Measurements from ENCODE around the gene OPRM1. TPM values are rescaled to one million over a fixed set of nuclear protein-coding genes. Genes with fewer than 3 reads are reported as not detected.

OPRM1 gene
- total RNA-seq, 1 donor from 2014 or later: not detected

DNA sequence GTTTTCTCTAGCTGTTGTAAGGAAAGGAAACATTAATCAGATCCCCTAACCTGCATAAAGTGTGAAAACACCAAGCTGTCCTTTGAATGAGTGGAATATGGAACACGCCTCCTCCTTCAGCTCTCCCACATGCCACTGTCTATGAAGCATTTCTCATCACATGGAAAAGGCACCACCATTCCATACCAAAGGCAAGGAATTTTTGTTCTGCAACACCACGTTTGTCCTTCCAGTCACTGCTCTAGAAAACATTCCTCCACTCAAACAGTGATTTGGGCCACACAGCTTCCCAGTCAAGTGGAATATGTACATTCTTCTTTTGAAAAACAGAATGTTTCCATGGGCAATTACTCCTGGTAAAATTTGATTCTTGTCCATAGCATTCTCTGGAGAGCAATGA lies 120.1 kb downstream of the OPRM1 start:
- no peak for DNase-seq (ENCODE audit: low spot score)
- Mint-ChIP-seq H3K27ac (no peak overlapping the region), H3K36me3 (no peaks in the 10 kb centered on the region), H3K9me3 (peaks cover 3% of the 10 kb centered on the region), H3K4me3 (no peak overlapping the region), H3K4me1 (peaks cover 10% of the 10 kb centered on the region), H3K27me3 (ENCODE audit: insufficient read depth, low read depth) (peaks cover 2% of the 10 kb centered on the region)
- Histone ChIP-seq H3K4me1 (peaks cover 7% of the 10 kb centered on the region), H2AFZ (replicated peaks) (no peak overlapping the region), H3K9ac (no peak overlapping the region), H3K9me3 (ENCODE audit: low read depth) (no peaks in the 10 kb centered on the region), H3K4me2 (no peak overlapping the region), H3K27me3 (no peaks in the 10 kb centered on the region), H3K36me3 (no peaks in the 10 kb centered on the region), H4K20me1 (ENCODE audit: low read depth) (no peaks in the 10 kb centered on the region), H3K79me2 (ENCODE audit: low read depth) (no peaks in the 10 kb centered on the region), H3K4me3 (no peak overlapping the region), H3F3A (ENCODE audit: low read depth) (no peaks in the 10 kb centered on the region), H3K27ac (no peak overlapping the region)
- TF ChIP-seq, protein P1, sequence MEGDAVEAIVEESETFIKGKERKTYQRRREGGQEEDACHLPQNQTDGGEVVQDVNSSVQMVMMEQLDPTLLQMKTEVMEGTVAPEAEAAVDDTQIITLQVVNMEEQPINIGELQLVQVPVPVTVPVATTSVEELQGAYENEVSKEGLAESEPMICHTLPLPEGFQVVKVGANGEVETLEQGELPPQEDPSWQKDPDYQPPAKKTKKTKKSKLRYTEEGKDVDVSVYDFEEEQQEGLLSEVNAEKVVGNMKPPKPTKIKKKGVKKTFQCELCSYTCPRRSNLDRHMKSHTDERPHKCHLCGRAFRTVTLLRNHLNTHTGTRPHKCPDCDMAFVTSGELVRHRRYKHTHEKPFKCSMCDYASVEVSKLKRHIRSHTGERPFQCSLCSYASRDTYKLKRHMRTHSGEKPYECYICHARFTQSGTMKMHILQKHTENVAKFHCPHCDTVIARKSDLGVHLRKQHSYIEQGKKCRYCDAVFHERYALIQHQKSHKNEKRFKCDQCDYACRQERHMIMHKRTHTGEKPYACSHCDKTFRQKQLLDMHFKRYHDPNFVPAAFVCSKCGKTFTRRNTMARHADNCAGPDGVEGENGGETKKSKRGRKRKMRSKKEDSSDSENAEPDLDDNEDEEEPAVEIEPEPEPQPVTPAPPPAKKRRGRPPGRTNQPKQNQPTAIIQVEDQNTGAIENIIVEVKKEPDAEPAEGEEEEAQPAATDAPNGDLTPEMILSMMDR (IDR thresholded peaks at IDR 0.05): no peak

DNA sequence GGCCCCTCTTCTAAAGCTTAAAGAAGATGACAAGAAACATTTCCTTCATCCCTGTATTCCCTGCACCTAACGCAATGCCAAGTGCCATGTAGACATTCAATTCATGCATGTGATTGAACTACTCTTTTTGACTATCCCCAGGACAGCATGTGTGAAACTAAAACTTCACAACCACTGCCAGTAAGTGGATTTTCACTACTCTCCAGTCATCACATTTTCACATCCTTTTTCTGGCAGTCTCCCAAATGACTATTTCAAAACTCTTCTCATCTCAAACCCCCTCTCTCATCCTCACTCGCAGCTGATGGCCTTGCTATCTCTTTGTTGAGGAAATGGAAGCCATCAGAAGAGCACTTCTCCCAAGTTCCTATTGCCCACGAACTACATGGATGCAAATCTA lies 122.6 kb downstream of the OPRM1 start:
- Histone ChIP-seq H3K27ac (no peak overlapping the region), H3K4me1 (peaks cover 2% of the 10 kb centered on the region), H3K4me3 (no peak overlapping the region), H4K20me1 (ENCODE audit: low read depth) (no peaks in the 10 kb centered on the region), H3K79me2 (ENCODE audit: low read depth) (no peaks in the 10 kb centered on the region), H3F3A (ENCODE audit: low read depth) (no peaks in the 10 kb centered on the region), H3K36me3 (no peaks in the 10 kb centered on the region), H3K4me2 (no peak overlapping the region), H2AFZ (replicated peaks) (no peak overlapping the region), H3K9ac (no peak overlapping the region), H3K27me3 (no peaks in the 10 kb centered on the region), H3K9me3 (ENCODE audit: low read depth) (no peaks in the 10 kb centered on the region)
- Mint-ChIP-seq H3K4me3 (no peak overlapping the region), H3K27ac (no peak overlapping the region), H3K4me1 (peaks cover 1% of the 10 kb centered on the region), H3K9me3 (peaks cover 3% of the 10 kb centered on the region), H3K27me3 (ENCODE audit: insufficient read depth, low read depth) (peaks cover 2% of the 10 kb centered on the region), H3K36me3 (no peaks in the 10 kb centered on the region)
- TF ChIP-seq, protein P1 (IDR thresholded peaks at IDR 0.05): no peak
- no peak for TF ChIP-seq EZH2phosphoT487 (IDR thresholded peaks at IDR 0.05)
- TF ChIP-seq EZH2 (IDR thresholded peaks at IDR 0.05): no peak
- no peak for DNase-seq (ENCODE audit: low spot score)

DNA sequence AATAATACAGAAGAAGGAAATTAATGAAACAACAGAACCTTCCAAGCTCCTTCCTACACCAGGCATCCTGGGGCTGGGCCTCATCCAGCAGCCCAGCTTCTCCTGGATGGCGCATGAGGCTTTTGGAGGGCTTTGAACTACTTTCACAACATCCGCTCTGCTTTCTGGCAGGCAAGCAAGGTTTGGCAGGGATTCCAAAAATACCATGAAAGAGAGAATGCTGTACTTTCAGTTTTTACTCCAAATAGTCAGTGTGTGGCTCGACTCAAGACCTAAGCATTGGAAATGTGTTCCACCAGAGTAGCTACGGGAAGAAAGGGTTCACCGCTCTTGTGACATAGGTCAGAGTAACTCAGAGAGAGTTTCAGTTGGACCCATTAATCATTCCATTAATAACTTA lies 125.4 kb downstream of the OPRM1 start:
- no peaks in the 10 kb centered on the region for H3K79me2 ChIP-seq (ENCODE audit: low read depth)
- H3K4me3 Mint-ChIP-seq: no peak overlapping the region
- no peaks in the 10 kb centered on the region for H3K36me3 ChIP-seq
- DNase-seq (ENCODE audit: low spot score): no peak
- H3K4me2 ChIP-seq: no peak overlapping the region
- TF ChIP-seq, protein P1 (IDR thresholded peaks at IDR 0.05): no peak
- TF ChIP-seq EZH2phosphoT487 (IDR thresholded peaks at IDR 0.05) (no peak), EZH2 (IDR thresholded peaks at IDR 0.05) (no peak)
- no peak overlapping the region for H3K9ac ChIP-seq
- no peaks in the 10 kb centered on the region for H3K36me3 Mint-ChIP-seq
- H3K27me3 Mint-ChIP-seq (ENCODE audit: insufficient read depth, low read depth): peaks cover under 1% of the 10 kb centered on the region
- H3K9me3 ChIP-seq (ENCODE audit: low read depth): no peaks in the 10 kb centered on the region
- no peak overlapping the region for H2AFZ ChIP-seq (replicated peaks)
- no peak overlapping the region for H3K27ac Mint-ChIP-seq
- no peaks in the 10 kb centered on the region for H3K4me1 Mint-ChIP-seq
- H4K20me1 ChIP-seq (ENCODE audit: low read depth): no peaks in the 10 kb centered on the region
- H3K27ac ChIP-seq: no peak overlapping the region
- peaks cover 3% of the 10 kb centered on the region for H3K9me3 Mint-ChIP-seq
- H3K4me1 ChIP-seq: no peaks in the 10 kb centered on the region
- no peaks in the 10 kb centered on the region for H3F3A ChIP-seq (ENCODE audit: low read depth)
- H3K4me3 ChIP-seq: no peak overlapping the region
- no peaks in the 10 kb centered on the region for H3K27me3 ChIP-seq

DNA sequence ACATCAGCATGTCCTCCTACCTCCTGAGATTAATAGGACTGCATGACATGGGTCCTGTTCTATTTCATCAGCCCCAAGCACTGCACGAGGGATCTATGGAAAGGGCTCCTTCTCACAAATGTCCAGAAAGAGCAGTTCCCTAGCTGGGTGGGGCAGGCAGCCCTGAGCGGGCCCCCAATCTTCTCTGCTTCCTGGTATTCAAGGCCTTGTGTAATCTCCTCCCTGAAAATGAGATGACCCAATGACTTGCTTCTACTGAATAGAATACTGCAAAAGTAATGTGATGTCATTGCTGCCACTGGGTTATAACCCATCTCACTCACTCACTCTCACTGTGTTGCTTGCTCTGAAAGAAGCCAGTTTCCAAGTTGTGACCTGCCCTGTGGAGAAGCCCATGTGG lies 126.4 kb downstream of the OPRM1 start:
- H3K79me2 ChIP-seq (ENCODE audit: low read depth): no peaks in the 10 kb centered on the region
- no peaks in the 10 kb centered on the region for H3K36me3 Mint-ChIP-seq
- no peak overlapping the region for H2AFZ ChIP-seq (replicated peaks)
- H3K4me2 ChIP-seq: no peak overlapping the region
- H3K9me3 Mint-ChIP-seq: peaks cover 3% of the 10 kb centered on the region
- no peaks in the 10 kb centered on the region for H4K20me1 ChIP-seq (ENCODE audit: low read depth)
- no peaks in the 10 kb centered on the region for H3K36me3 ChIP-seq
- H3K4me1 ChIP-seq: no peaks in the 10 kb centered on the region
- DNase-seq (ENCODE audit: low spot score): no peak
- H3K9ac ChIP-seq: no peak overlapping the region
- no peak overlapping the region for H3K4me3 ChIP-seq
- H3K27ac Mint-ChIP-seq: no peak overlapping the region
- H3F3A ChIP-seq (ENCODE audit: low read depth): no peaks in the 10 kb centered on the region
- no peak overlapping the region for H3K4me3 Mint-ChIP-seq
- H3K4me1 Mint-ChIP-seq: no peaks in the 10 kb centered on the region
- H3K9me3 ChIP-seq (ENCODE audit: low read depth): no peaks in the 10 kb centered on the region
- H3K27ac ChIP-seq: no peak overlapping the region
- H3K27me3 ChIP-seq: no peaks in the 10 kb centered on the region
- peaks cover 2% of the 10 kb centered on the region for H3K27me3 Mint-ChIP-seq (ENCODE audit: insufficient read depth, low read depth)
- TF ChIP-seq EZH2phosphoT487 (IDR thresholded peaks at IDR 0.05) (no peak), EZH2 (IDR thresholded peaks at IDR 0.05) (no peak)
- TF ChIP-seq, protein P1 (IDR thresholded peaks at IDR 0.05): no peak
